ENCODE data around the gene OPCML. TPM values are rescaled to one million over a fixed set of nuclear protein-coding genes. Genes with fewer than 3 reads are reported as not detected.
A peak's percentile ranks its signal among the peaks of the same experiment; 100 is the strongest.

Gene OPCML
- total and polyA plus RNA-seq, 9 donors: 0.59 to 3.5 (median 1.5) TPM

- Histone ChIP-seq H3K4me1 (ENCODE audit: control insufficient read depth, insufficient read depth, low read length) (no peaks in the 10 kb centered on the region), H3K27ac (ENCODE audit: low read length) (no peak overlapping the region), H3K4me3 (ENCODE audit: low read length) (no peak overlapping the region), H3K9me3 (replicated peaks; ENCODE audit: control insufficient read depth, low read depth, low read length) (no peaks in the 10 kb centered on the region), H3K27me3 (ENCODE audit: control insufficient read depth, insufficient read depth, low read length) (no peaks in the 10 kb centered on the region), H3K36me3 (ENCODE audit: control insufficient read depth, insufficient read depth, low read length) (no peaks in the 10 kb centered on the region)
- DNase-seq: no peak
- WGBS (ENCODE audit: insufficient coverage): 100% methylated on average over 2 of the region's 8 CpGs
Measured at GRCh38 chr11:132610216-132610615, 922.1 kb downstream of the OPCML start.

DNA sequence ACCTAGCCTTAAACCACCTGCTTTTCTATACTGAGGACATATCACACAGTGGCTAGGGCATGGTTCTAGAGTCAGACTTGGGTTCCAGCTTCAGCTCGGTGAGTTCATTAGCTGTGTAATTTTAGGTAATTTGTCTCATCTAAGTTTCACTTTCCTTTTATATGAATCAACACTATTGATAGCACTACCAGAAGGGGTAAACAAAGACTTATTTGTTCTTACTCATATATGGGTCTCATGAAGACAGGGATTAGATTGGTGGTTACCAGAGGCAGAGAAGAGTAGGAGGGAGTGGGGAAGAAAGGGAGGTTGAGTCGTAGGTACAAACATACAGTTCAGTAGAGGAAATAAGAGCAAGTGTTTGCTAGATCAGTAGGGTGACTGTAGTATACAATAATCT, 924.7 kb downstream of the OPCML start:
- H3K36me3 ChIP-seq (ENCODE audit: control insufficient read depth, insufficient read depth, low read length): no peaks in the 10 kb centered on the region
- no peaks in the 10 kb centered on the region for H3K4me1 ChIP-seq (ENCODE audit: control insufficient read depth, insufficient read depth, low read length)
- DNase-seq: no peak
- no peak overlapping the region for H3K27ac ChIP-seq (ENCODE audit: low read length)
- H3K27me3 ChIP-seq (ENCODE audit: control insufficient read depth, insufficient read depth, low read length): no peaks in the 10 kb centered on the region
- H3K4me3 ChIP-seq (ENCODE audit: low read length): no peak overlapping the region
- no peaks in the 10 kb centered on the region for H3K9me3 ChIP-seq (replicated peaks; ENCODE audit: control insufficient read depth, low read depth, low read length)
- 20% methylated on average over 1 of the region's 2 CpGs for WGBS (ENCODE audit: insufficient coverage)

DNA sequence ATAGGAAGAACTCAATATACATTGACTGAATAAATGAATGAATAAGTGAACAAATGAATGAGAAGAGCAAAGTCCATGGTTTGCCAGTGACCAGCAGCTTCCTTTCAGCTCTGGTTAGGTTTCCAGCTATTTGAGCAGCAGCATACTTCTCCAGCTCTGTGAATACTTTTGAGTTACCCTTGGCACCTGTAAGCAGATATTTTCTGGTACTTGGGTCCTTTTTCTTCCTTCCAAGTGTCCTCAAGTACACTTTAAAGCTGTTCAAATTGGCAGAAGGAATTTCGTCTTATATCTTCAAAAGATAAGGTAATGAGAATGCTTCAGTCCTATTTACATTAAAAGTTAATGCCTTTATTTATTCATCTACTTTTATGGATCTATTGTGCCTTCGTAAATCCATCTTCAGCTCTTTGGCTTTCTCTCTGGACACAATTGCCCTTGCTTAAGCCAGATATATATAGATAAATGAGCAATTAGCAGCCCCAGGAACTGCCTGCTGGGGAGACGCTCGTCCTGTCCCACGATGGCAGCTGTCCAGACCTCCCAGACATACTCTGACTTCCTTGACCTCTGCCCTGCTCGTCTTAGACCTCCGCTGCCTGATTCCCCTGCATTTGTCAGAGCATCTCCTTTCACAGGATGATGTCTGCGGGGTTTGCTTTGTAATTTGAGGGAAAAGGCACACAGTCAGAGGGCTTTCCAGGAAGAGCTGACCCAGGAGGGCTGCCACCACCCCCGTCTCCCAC, 926.3 kb downstream of the OPCML start:
- no peaks in the 10 kb centered on the region for H3K27me3 ChIP-seq (ENCODE audit: control insufficient read depth, insufficient read depth, low read length)
- H3K4me1 ChIP-seq (ENCODE audit: control insufficient read depth, insufficient read depth, low read length): no peaks in the 10 kb centered on the region
- no peak for DNase-seq
- H3K27ac ChIP-seq (ENCODE audit: low read length): no peak overlapping the region
- no peaks in the 10 kb centered on the region for H3K9me3 ChIP-seq (replicated peaks; ENCODE audit: control insufficient read depth, low read depth, low read length)
- WGBS (ENCODE audit: insufficient coverage): 12% methylated on average over 3 of the region's 9 CpGs
- no peaks in the 10 kb centered on the region for H3K36me3 ChIP-seq (ENCODE audit: control insufficient read depth, insufficient read depth, low read length)
- H3K4me3 ChIP-seq (ENCODE audit: low read length): no peak overlapping the region

GRCh38 chr11:132604431-132604830, 927.9 kb downstream of the OPCML start:
- no peak for DNase-seq
- no CpG with 5 or more reads among the region's 2 CpGs for WGBS (ENCODE audit: insufficient coverage)
- no peaks in the 10 kb centered on the region for H3K36me3 ChIP-seq (ENCODE audit: control insufficient read depth, insufficient read depth, low read length)
- no peaks in the 10 kb centered on the region for H3K27me3 ChIP-seq (ENCODE audit: control insufficient read depth, insufficient read depth, low read length)
- no peaks in the 10 kb centered on the region for H3K4me1 ChIP-seq (ENCODE audit: control insufficient read depth, insufficient read depth, low read length)
- no peaks in the 10 kb centered on the region for H3K9me3 ChIP-seq (replicated peaks; ENCODE audit: control insufficient read depth, low read depth, low read length)
- H3K27ac ChIP-seq (ENCODE audit: low read length): no peak overlapping the region
- H3K4me3 ChIP-seq (ENCODE audit: low read length): no peak overlapping the region

DNA sequence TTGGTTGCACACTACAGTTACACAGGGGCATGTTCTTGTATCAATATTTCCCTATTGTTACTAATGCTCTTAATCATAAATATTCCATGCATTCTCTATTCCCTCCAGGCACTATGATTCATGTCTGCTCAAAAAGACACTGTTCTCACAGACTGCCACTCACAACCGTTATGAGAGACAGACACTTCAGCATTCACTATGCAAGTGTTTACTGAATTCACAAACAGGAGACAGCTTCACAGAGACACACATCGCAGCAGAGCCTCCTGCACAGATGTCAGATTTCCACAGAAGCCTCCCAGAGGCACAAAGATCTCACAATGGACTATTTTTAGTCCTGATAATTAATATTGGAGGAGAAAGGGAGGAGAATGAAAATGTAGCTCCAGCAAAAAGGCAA, 930.4 kb downstream of the OPCML start:
- DNase-seq: no peak
- 22% methylated on average over 1 of the region's 2 CpGs for WGBS (ENCODE audit: insufficient coverage)
- no peaks in the 10 kb centered on the region for H3K36me3 ChIP-seq (ENCODE audit: control insufficient read depth, insufficient read depth, low read length)

GRCh38 chr11:132595711-132596134, 936.6 kb downstream of the OPCML start:
- no peak overlapping the region for H3K4me3 ChIP-seq (ENCODE audit: low read length)
- WGBS (ENCODE audit: insufficient coverage): 14% methylated on average over 1 of the region's 1 CpG
- H3K27ac ChIP-seq (ENCODE audit: low read length): no peak overlapping the region
- no peaks in the 10 kb centered on the region for H3K36me3 ChIP-seq (ENCODE audit: control insufficient read depth, insufficient read depth, low read length)
- no peaks in the 10 kb centered on the region for H3K9me3 ChIP-seq (replicated peaks; ENCODE audit: control insufficient read depth, low read depth, low read length)
- peaks cover 2% of the 10 kb centered on the region for H3K27me3 ChIP-seq (ENCODE audit: control insufficient read depth, insufficient read depth, low read length)
- no peaks in the 10 kb centered on the region for H3K4me1 ChIP-seq (ENCODE audit: control insufficient read depth, insufficient read depth, low read length)
- DNase-seq: no peak

More for the DNA sequence above, 930.4 kb downstream of the OPCML start:
- no peaks in the 10 kb centered on the region for H3K4me1 ChIP-seq (ENCODE audit: control insufficient read depth, insufficient read depth, low read length)
- no peak overlapping the region for H3K4me3 ChIP-seq (ENCODE audit: low read length)
- H3K9me3 ChIP-seq (replicated peaks; ENCODE audit: control insufficient read depth, low read depth, low read length): no peaks in the 10 kb centered on the region
- H3K27ac ChIP-seq (ENCODE audit: low read length): no peak overlapping the region
- H3K27me3 ChIP-seq (ENCODE audit: control insufficient read depth, insufficient read depth, low read length): no peaks in the 10 kb centered on the region

GRCh38 chr11:132595246-132595645, 937.1 kb downstream of the OPCML start:
- H3K9me3 ChIP-seq (replicated peaks; ENCODE audit: control insufficient read depth, low read depth, low read length): no peaks in the 10 kb centered on the region
- no peaks in the 10 kb centered on the region for H3K4me1 ChIP-seq (ENCODE audit: control insufficient read depth, insufficient read depth, low read length)
- WGBS (ENCODE audit: insufficient coverage): no CpG with 5 or more reads among the region's 1 CpG
- H3K36me3 ChIP-seq (ENCODE audit: control insufficient read depth, insufficient read depth, low read length): no peaks in the 10 kb centered on the region
- H3K27ac ChIP-seq (ENCODE audit: low read length): no peak overlapping the region
- no peak for DNase-seq
- no peak overlapping the region for H3K4me3 ChIP-seq (ENCODE audit: low read length)
- H3K27me3 ChIP-seq (ENCODE audit: control insufficient read depth, insufficient read depth, low read length): peaks cover 2% of the 10 kb centered on the region

- H3K27me3 ChIP-seq (ENCODE audit: control insufficient read depth, insufficient read depth, low read length): peaks cover 2% of the 10 kb centered on the region
- no peaks in the 10 kb centered on the region for H3K9me3 ChIP-seq (replicated peaks; ENCODE audit: control insufficient read depth, low read depth, low read length)
Measured at GRCh38 chr11:132590986-132591385, 941.3 kb downstream of the OPCML start.

GRCh38 chr11:132590554-132590953, 941.7 kb downstream of the OPCML start:
- H3K4me1 ChIP-seq (ENCODE audit: control insufficient read depth, insufficient read depth, low read length): peaks cover 11% of the 10 kb centered on the region
- H3K4me3 ChIP-seq (ENCODE audit: low read length): no peak overlapping the region
- peaks cover 2% of the 10 kb centered on the region for H3K27me3 ChIP-seq (ENCODE audit: control insufficient read depth, insufficient read depth, low read length)
- no peaks in the 10 kb centered on the region for H3K36me3 ChIP-seq (ENCODE audit: control insufficient read depth, insufficient read depth, low read length)
- no peak overlapping the region for H3K27ac ChIP-seq (ENCODE audit: low read length)
- WGBS (ENCODE audit: insufficient coverage): 85% methylated on average over 3 of the region's 7 CpGs
- DNase-seq: peak; percentile 13
- no peaks in the 10 kb centered on the region for H3K9me3 ChIP-seq (replicated peaks; ENCODE audit: control insufficient read depth, low read depth, low read length)

More at GRCh38 chr11:132590986-132591385, 941.3 kb downstream of the OPCML start:
- no peak for DNase-seq
- no peak overlapping the region for H3K27ac ChIP-seq (ENCODE audit: low read length)
- H3K36me3 ChIP-seq (ENCODE audit: control insufficient read depth, insufficient read depth, low read length): no peaks in the 10 kb centered on the region
- no peak overlapping the region for H3K4me3 ChIP-seq (ENCODE audit: low read length)
- WGBS (ENCODE audit: insufficient coverage): no CpG with 5 or more reads among the region's 5 CpGs
- H3K4me1 ChIP-seq (ENCODE audit: control insufficient read depth, insufficient read depth, low read length): peaks cover 11% of the 10 kb centered on the region

GRCh38 chr11:132589791-132590190, 942.5 kb downstream of the OPCML start:
- Histone ChIP-seq H3K36me3 (ENCODE audit: control insufficient read depth, insufficient read depth, low read length) (no peaks in the 10 kb centered on the region), H3K27me3 (ENCODE audit: control insufficient read depth, insufficient read depth, low read length) (peaks cover 2% of the 10 kb centered on the region), H3K4me1 (ENCODE audit: control insufficient read depth, insufficient read depth, low read length) (peaks cover 11% of the 10 kb centered on the region), H3K9me3 (replicated peaks; ENCODE audit: control insufficient read depth, low read depth, low read length) (no peaks in the 10 kb centered on the region), H3K4me3 (ENCODE audit: low read length) (no peak overlapping the region), H3K27ac (ENCODE audit: low read length) (no peak overlapping the region)
- no CpG with 5 or more reads among the region's 1 CpG for WGBS (ENCODE audit: insufficient coverage)
- DNase-seq: peak; percentile 62

- H3K27me3 ChIP-seq (ENCODE audit: control insufficient read depth, insufficient read depth, low read length): peaks cover 2% of the 10 kb centered on the region
- H3K9me3 ChIP-seq (replicated peaks; ENCODE audit: control insufficient read depth, low read depth, low read length): no peaks in the 10 kb centered on the region
- H3K4me3 ChIP-seq (ENCODE audit: low read length): no peak overlapping the region
- H3K27ac ChIP-seq (ENCODE audit: low read length): no peak overlapping the region
- H3K4me1 ChIP-seq (ENCODE audit: control insufficient read depth, insufficient read depth, low read length): peaks cover 11% of the 10 kb centered on the region
- DNase-seq: peak; percentile 29
- H3K36me3 ChIP-seq (ENCODE audit: control insufficient read depth, insufficient read depth, low read length): no peaks in the 10 kb centered on the region
Measured at GRCh38 chr11:132588366-132588765, 943.9 kb downstream of the OPCML start.

All from muscle of leg (tissue), 11 donors.